Vagina (tissue), 2 donors: ENCODE results near the gene TRPV2.

Source experiments
- POLR2A ChIP-seq, 2 donors: fragments of 450-650 bp; IDR thresholded peaks; one replicate each; pipeline ENCODE4 v1.6.1; 2017; ENCODE audit warnings: antibody characterized with exemption in 2 of 2, mild to moderate bottlenecking in 2 of 2, moderate library complexity in 2 of 2
- POLR2AphosphoS5 ChIP-seq, 2 donors: sonication (generic); formaldehyde crosslinking; IDR thresholded peaks; one replicate each; pipeline ENCODE4 v1.9.0; 2017; ENCODE audit warnings: antibody characterized with exemption in 2 of 2, mild to moderate bottlenecking in 2 of 2, low read depth in 1 of 2; ENCODE audit not compliant: insufficient read depth in 1 of 2
- TF ChIP-seq, protein P1 (sequence below), 3 experiments: fragments of 450-650 bp in 2 of 3; fragments of 200-600 bp in 1 of 3; sonication (generic) in 1 of 3; IDR thresholded peaks; one replicate each; pipeline ENCODE4 v1.5.1; 2017 to 2019; ENCODE audit warnings: antibody characterized with exemption in 3 of 3, mild to moderate bottlenecking in 2 of 3, moderate library complexity in 2 of 3

DNA sequence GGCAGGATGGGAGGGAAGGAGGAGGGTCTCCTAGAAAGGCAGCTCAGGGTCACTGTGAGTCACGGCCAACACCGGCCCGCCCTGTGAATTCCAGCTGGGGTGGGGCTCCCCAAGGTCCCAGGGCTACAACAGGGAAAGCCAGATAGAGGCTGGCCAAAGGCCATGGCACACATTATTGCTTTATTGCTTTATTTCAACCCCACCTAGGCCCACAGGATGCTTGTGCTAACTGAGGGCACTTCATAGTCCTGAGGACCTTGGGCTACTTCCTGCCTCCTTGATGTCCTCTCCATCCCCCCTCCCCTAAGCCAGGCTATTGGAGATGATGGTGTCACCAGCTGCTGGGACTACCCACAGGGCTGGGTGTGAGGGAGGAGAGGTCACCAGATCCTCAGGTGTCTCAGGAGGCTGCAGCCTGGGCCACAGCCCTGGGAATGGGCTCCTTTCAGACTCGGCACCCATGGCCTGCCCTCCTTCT is 50.5 kb downstream of the TRPV2 start:
- TF ChIP-seq, protein P1, sequence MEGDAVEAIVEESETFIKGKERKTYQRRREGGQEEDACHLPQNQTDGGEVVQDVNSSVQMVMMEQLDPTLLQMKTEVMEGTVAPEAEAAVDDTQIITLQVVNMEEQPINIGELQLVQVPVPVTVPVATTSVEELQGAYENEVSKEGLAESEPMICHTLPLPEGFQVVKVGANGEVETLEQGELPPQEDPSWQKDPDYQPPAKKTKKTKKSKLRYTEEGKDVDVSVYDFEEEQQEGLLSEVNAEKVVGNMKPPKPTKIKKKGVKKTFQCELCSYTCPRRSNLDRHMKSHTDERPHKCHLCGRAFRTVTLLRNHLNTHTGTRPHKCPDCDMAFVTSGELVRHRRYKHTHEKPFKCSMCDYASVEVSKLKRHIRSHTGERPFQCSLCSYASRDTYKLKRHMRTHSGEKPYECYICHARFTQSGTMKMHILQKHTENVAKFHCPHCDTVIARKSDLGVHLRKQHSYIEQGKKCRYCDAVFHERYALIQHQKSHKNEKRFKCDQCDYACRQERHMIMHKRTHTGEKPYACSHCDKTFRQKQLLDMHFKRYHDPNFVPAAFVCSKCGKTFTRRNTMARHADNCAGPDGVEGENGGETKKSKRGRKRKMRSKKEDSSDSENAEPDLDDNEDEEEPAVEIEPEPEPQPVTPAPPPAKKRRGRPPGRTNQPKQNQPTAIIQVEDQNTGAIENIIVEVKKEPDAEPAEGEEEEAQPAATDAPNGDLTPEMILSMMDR (IDR thresholded peaks at IDR 0.05): no peak
- TF ChIP-seq POLR2A (IDR thresholded peaks at IDR 0.05) (no peak), POLR2AphosphoS5 (IDR thresholded peaks at IDR 0.05; ENCODE audit: insufficient read depth in 1 of 2, low read depth in 1 of 2) (no peak)
